TTC549 (cell line): ENCODE data around the gene SPON1.

Source experiments
- FAIRE-seq: peaks from 2 replicates; lab custom pipeline; 2012; peaks lifted over from hg19 to GRCh38; lab: Jason Lieb, UNC

The SPON1 gene

DNA sequence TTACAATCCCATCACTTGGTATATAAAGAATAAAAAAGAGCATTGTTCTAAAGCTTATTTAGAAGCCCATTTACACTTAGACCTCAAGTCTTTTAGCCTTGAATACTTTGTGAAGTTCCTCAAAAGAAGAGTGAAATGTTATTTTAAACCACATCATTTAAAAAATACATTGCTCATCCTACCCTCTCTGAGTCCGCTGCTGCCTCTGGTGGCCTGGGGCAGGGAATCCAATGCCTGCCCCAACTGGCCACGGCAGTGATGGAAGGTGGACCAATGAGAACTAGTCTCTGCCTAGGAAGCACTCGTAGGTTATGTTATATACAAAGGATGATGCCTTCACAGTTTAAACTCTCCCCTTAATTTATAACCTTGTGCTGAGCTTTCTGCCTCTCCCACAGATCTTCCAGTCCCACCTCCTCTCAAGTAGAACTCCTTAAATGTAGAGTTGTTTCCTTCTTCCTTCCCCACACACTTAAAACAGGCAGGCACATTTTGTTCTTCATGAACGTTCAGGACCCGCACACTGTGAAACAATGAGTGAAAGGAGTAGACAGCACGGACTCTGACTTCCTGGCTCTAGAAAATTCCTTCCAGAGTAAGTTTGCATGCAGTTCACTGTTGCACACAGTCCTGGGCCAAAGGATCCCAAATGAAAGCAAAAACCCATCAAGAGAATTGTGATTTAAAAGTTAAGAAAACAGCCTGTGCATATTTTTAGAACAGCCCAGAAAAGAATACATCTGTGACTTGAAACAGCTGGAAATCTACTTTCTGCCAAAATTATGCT is 228.7 kb downstream of the SPON1 start:
- no peak for FAIRE-seq

DNA sequence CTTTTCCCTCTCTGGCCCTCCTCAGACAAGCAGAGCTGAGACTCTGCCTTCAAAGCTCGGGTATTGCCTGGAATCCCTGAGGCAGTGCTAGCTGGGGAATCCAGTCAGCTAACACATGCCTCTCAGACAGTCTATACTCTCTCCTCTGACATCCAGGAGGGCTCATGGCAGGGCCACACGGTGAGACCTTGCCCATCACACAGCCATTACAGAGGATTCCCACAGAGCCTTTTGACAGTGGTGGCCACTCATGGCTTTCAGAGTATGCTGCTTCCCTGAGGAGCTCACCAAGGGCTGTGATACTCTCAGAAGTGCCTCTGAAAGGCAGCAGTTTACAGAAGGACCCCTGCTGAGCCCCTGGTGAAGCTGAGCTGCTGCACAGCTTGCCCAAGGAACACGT is 231.1 kb downstream of the SPON1 start:
- no peak for FAIRE-seq

DNA sequence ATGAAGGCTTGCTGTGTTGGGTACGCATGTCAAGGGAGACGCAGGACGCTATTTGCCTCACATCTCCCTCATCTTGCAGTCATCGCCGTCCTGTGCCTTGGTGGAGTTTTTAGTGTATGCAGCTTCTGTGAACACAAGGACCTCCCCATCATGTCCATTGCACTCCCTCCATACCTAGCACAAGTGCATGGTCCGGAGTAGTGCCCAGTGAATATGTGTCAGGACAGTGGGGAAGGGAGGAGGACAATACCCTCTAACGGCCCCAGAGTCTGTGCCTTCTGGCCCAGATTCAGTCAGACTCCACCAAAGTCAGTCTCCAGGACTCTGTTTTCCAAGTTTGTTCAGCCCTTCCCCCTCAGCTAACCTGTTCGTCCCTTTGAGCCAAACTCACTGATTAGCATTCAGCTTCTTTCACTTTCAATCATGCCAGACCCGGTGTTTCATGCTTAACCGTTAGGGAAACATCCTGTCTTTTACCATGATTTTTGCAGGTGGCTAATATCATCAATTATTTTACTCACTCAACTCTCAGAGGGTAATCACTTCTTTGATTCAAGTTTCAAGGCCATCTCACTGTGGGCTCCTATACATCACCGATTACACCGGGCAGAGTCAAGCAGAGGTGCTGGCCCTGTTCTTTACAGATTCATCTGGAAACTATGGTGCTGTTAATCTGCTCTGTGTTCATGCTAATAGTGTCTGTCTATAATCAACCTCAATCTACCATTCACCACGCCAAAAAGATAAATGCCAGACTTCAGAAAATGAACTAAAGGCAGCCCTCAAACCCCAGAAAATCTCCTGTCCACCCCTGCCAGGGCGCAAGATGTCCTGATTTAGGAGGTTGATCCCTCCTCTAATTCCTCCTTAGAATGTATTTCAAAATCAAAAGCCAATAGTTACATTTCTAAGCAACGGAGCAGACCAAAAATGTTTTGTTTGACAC is 240.0 kb downstream of the SPON1 start:
- FAIRE-seq, result no peak

DNA sequence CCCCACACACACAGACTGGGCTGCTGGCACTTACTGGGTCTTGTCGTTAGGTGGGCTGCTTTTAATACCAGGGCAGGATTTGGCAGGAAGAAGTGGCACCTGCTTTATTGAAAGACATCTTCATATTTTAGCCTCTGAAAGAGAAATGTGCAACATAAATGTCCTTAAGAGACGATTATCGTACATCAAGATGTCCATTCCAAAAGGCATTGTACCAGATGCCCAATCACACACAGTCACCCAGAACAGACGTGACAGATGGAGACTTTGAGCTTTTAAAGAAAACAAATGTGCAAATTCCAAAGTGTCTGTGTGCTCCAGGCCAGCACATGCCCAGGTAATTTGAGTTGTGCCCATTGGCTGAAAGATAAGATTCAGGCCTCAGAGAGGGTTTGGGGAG is 240.8 kb downstream of the SPON1 start:
- FAIRE-seq, result no peak

DNA sequence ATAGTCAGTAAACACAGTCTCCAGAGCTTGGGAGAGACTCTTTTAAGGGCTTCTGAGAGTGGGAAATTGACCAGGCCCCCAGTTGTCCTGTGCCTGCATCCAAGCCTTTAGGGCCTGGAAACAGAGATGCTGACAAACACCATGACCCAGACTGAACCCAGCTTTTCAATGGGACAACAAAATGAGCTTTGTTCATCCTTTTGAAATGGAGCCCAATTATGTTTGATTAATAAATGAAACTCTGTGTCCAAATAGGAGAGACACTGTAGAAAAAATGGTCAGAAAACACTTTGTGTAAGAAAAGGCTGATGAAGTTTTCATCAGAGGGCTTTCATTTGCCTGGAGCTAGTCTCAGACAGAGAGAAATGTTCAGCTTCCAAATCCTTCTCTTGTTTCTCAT is 250.5 kb downstream of the SPON1 start:
- no peak for FAIRE-seq

DNA sequence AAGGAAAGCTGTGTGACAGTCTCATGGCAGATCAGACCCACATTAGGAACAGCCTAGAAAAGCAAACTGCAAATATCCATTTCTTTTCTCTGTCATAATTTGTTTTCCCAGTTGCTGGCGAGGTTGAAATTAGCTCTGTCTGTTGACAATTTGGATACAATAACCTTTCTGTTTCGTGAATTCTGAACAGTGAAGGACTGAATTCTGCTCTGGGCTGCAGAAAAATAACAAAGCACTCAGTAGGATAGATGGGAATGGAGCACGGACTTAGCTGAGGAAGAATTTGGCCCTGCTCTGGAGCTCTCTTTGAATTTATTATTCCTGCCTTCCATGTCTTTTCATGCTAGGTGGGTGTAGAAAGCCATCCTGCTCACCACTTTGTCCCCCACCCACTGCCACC is 256.2 kb downstream of the SPON1 start:
- no peak for FAIRE-seq

DNA sequence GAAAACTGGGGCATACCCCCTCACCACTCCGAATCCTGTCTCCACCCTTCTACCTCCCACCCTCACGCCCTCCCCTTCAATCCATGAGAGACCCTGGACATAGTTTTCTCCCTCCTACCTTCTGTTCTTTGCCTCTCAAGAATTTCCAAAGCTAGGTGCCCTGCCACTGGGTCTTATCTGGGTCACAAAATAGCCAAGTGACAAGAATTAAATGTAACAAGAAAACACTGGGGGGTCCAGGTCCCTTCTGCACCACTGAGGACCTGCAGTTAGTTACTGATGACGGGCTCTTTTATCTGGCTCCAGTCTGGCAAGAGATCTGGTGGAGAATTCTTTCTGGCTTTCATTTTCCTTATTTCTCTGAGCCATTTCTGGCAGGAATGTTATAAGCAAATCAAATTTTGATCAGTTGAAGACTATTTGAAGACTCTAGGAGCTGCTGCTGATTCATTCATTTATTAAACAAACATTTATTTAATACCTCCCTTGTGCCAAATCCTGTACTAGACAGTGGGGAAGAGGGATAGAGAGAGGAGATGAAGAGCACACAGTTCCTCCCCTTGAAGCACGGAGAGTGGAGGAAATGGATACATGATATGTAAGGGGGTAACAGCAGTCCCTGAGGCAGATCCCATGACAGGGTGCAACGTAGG is 261.2 kb downstream of the SPON1 start:
- no peak for FAIRE-seq

DNA sequence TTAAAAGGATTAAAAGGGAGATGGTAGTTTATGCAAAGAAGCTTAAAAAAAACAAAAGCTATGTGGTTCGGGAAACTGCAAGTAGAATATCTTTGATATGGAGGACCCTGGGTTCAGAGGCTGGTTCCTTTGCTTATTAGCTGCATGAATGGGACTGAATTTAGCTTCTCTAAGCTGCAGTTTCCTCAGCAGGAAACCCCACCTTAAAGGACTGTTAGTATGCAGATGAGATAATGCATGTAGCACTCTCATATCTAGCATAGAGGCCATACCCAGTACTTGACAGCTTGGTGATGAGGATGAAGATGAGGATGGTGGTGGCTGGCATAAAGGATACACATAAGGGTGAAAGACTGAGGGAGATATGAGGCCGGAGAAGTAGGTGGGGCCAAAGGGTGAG is 261.9 kb downstream of the SPON1 start:
- no peak for FAIRE-seq

DNA sequence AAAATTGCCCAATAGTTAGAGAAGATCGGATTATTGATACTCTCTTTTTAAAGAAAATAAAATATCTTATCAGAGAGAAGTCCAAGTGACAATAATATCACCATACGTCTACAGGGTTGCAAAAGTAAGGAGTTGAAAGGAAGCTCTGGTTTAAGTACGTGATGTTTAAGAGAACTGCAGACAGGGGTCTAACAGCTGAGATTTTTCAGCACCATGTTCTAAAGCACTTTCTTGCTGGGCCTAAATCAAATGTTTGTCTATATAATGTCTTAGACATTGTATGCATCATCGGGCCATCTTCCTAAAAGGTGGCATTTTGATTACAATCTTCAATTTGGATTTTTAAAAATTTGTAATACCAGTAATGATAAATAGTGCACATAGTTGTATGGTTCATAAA is 263.1 kb downstream of the SPON1 start:
- FAIRE-seq, result no peak

DNA sequence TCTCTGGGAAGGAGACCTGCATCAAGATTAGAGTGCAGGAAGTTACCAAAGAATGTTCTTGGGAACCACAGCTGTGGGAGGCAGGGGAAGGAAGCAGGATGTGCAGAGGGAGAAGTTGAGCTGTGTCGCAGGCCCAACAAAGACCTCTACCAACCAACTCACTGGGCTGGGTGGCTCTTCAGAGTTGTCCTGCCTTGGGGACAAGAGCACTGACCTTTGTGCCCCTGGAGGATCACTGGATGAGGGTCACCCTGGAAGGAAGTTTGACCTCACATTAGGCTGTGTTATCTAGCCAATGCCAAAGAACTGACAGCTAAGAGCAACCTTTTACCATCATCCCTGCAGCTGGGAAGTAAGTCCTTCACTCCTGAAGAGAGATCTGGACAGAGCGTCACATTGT is 265.8 kb downstream of the SPON1 start:
- FAIRE-seq, result no peak

DNA sequence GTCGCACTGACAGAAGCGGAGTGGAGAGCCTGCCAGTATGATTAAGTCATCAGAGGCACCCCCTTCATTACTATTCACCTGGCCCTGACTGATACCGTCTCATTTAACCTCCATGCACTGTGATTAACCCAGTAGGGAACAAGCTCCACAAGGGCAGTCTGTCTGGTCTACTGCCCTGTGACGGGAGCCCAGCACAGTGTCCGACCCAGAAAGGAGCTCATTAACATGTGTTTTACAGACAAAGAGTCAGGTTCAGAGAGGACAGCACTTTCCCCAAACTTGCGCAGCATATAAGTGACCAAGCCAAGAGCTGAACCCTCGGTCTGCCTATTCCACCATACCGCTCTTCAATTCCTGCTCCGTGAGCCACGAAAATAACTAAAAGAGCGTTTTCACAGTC is 266.9 kb downstream of the SPON1 start:
- FAIRE-seq, result no peak

DNA sequence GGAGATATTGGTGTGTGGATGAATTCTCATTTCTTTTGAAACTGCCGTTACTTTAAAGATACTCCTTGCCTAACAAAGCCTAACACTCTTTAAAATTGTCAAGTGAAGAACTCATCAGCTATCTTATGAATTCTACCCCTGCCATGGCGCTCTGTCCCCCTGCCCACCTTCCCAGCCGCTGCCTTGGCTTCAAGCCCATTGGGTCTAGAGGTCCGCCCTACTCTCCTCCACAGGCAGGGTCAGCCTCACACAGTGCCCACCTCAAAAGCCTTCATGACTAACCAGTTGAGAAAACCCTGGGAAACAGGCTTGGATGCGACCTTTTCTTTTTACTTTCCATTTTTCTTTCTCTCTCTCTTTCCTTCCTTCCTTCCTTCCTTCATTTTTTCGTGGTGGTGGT is 267.9 kb downstream of the SPON1 start:
- FAIRE-seq, result no peak

DNA sequence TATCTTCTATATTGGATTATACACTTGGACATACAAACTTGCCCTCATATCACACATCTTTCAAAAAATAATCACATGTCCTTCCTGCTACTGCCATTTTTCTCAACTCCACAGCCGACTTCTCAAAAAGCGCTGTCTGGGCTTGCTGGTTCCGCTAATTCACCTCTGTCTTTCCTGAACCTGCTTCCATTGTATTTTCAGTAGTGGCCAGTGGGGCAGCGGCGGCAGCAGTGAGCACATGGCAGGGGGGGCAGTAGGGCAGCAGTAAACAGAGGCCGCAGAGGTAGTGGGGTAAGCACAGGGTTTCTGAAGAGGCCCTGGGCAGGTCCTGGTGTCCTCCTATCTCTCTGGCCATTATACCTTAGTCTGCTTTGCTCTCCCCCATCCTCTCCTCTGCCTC is 270.1 kb downstream of the SPON1 start:
- no peak for FAIRE-seq

DNA sequence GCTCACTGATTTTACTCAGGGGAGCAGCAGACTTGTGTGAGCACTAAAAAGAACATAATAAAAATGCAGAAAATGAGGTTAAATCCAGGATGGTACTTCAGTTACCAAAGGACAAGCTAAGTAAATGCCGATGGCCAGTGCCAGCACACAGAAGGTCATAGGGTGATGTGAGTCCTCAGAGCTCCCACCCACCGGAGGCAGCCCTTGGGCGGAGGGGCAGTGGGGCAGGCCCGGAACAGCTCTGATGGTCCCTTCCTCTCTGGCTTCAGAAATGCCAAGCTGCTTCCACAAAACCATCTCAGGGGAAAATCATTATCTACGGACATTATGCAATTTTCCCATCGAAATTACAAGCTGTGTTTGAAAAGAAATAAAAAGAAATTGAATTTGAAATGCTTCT is 271.9 kb downstream of the SPON1 start:
- FAIRE-seq, result no peak

DNA sequence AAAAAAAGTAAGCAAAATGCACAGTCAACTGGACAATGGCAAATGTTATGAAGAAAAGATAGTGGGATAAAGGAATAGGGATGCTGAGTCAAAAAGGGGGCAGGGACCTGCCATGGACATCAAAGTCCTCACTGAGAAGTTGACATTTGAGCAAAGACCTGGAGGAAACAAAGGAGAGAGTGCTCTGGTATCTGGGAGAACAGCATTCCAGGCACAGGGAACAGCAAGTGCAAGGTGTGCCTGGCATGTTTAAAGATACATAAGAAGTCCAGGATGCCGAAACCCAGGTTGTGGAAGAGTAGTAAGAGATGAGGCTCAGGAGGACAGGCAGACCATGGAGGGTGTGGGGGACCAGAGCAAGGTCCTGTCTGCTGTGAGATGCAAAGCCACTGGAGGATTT is 273.2 kb downstream of the SPON1 start:
- no peak for FAIRE-seq

DNA sequence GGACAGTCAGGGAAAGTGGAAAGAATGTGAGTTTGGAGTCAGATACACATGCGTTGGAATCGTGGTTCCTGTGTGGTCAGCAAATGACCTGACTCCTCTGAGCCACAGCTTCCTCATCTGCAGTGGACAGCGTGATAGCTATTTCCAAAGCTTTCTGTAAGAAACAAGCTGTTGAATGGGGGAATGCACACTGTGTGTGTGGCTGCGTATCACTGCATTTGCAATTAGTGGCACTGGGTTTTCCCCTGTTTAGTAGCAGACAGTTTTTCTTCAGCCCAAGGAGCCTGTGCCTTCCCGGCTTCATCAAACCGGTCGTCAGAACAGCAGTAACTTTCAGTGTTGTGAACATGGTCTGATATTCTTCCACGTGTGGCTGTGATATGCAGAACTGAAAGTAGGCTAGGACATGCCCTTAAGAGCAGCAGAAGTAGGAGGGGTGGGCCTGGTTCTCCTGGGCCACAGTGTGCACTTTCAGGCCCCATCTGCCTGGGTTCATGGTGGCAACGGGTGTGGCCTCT is 275.0 kb downstream of the SPON1 start:
- FAIRE-seq, result no peak

DNA sequence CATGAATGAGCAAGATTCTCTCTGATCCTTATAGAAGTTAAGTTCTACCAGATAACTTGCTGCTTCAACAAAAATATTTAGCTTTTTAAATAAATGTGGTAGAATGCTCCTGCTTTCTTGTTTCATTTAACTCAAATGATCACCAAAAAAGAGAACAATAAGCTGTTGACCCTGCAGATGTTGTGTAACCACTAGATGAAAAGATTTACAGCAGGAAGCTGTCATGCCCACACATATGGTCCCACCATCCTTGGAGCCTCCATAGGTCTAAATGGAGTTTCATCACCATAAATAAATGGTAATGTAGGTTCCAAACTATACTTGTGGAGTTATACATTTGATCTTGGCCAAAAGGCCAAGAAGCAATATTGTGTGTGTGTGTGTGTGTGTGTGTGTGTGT is 277.7 kb downstream of the SPON1 start:
- FAIRE-seq, result no peak

DNA sequence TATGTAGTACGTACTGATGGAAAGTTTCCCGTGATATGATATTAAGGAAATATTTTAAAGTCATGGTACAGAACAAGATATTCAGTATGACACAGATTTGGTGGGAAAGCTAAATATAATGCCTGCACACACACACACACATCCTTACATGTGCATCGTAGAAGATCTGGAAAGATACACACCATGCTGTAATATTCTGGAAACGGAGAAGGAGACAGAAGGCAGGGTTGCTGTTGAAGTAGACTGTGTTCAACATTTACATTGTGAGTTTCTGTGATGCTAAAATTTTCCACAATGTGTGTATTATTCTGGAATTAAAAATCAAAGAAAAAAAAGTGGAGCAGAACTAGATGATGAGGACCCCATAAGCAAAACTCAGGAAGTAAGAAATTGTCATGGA is 278.4 kb downstream of the SPON1 start:
- no peak for FAIRE-seq

DNA sequence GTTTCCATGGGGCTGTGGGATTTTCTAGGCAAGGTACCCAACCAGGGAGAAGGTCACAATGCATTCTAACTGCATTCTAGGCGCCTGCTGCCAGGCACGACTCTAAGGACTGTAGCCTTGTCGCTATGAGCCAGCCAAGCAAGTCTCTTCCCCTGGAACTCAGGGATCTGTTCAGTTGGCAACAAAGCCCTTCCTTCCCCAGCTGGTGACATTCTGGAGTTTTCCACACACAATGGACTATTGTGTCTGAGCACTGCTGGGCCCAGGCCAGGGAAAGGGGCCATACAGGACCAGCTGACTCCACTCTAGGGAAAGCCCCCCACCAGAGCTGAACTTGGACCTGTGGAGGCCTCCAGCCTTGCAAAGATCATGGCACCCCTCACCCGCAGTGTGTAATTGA is 279.7 kb downstream of the SPON1 start:
- no peak for FAIRE-seq

DNA sequence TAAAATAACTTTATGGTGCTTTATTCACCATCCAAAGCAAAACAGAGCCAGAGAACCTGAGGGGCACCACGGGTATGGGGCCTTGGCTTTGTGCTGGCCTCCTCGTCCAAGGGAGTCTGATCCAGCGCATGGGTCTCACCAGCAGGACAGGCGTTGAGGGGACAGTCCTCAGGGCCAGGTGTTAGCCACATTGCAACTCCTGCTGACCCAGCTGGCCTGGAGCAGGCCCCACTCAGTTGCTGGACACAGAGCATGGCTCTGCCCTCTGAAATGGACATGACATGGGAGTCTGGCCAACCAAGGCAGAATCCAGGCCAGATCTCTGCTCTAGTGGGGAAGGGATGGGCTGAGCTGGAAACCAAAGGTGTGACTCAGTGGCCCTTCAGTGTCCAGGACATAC is 280.2 kb downstream of the SPON1 start:
- FAIRE-seq, result no peak

DNA sequence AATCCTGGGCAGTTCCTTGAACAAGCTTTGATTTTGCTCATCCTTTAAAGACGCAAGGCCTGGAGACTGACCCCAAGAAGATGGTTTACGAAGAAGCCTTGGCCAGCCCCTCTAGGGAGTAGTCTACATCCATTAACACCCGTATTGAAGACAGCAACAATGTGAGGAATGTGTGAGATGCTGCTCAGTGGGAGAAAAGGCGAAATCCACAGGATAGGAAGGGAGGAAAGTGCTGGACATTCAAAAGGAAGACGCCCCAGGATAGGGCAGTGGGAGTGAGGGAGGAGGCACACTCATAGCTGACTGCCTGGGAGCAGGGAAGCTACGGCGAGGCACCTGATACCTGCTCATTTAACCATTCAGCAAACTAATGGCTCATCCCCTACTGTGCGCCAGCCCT is 282.4 kb downstream of the SPON1 start:
- FAIRE-seq, result no peak

DNA sequence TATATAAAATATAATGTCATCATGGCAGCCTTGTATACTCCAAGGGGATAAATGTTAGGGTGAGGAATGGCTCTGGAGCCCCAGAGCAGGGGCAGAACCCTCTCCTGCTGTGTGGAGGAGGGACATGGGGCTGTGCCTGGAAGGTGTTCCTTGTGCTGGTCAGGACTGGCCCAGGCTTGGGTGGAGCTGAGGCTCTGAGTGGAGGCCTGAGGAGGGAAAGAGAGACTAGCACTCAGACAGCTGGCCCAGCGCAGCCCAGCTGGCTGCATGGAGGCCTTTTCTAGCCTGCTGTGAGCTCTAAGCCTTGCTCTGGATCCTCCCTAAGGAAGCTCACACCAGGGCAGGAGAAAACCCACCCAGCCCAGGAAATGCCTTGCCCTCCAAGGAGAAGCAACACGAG is 282.9 kb downstream of the SPON1 start:
- no peak for FAIRE-seq

DNA sequence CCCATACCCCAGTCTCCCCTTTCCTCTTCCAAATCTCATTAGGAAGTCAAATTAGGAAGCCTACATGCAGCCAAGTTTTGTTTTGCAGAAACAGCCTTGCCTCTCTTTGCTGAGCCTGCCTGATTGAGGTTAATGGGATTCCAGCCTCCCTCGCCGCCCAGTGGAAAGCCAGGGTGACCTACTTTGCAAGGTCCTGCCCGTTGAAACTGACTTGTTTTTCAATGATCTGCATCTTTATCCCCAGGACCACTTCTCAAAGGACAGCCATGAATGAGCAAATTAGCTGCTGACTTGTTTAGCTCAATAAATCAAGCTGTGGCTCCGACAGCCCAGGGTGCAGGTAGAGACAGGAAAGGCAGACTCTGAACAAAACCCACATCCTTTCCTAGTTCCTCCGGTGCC is 286.1 kb downstream of the SPON1 start:
- FAIRE-seq, result no peak
